ENCODE measurements around the gene ATG7. TPM values are rescaled to one million over a fixed set of nuclear protein-coding genes. Genes with fewer than 3 reads are reported as not detected.
"Not testable (repeated sequence)": the region's sequence is repeated elsewhere in the genome, so short reads cannot be mapped to it uniquely, and the experiment has no call there.

ATG7 gene
- total and polyA plus RNA-seq, 2 experiments from 2014 or later: 22.2 to 22.9 TPM

GRCh38 chr3:11435440-11436165 lies 163.4 kb downstream of the ATG7 start:
- H3K27me3 ChIP-seq: no peaks in the 10 kb centered on the region
- no peak for DNase-seq (ENCODE audit: low read depth in 1 of 2, low spot score in 1 of 2)
- TF ChIP-seq, protein P1, sequence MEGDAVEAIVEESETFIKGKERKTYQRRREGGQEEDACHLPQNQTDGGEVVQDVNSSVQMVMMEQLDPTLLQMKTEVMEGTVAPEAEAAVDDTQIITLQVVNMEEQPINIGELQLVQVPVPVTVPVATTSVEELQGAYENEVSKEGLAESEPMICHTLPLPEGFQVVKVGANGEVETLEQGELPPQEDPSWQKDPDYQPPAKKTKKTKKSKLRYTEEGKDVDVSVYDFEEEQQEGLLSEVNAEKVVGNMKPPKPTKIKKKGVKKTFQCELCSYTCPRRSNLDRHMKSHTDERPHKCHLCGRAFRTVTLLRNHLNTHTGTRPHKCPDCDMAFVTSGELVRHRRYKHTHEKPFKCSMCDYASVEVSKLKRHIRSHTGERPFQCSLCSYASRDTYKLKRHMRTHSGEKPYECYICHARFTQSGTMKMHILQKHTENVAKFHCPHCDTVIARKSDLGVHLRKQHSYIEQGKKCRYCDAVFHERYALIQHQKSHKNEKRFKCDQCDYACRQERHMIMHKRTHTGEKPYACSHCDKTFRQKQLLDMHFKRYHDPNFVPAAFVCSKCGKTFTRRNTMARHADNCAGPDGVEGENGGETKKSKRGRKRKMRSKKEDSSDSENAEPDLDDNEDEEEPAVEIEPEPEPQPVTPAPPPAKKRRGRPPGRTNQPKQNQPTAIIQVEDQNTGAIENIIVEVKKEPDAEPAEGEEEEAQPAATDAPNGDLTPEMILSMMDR (IDR thresholded peaks at IDR 0.05; ENCODE audit: low read depth, low read length): no peak

GRCh38 chr3:11436775-11437174 lies 164.6 kb downstream of the ATG7 start:
- H3K9me3 ChIP-seq (ENCODE audit: low read depth): no peaks in the 10 kb centered on the region
- TF ChIP-seq, protein P1 (IDR thresholded peaks at IDR 0.05; ENCODE audit: low read depth, low read length): no peak
- H3K36me3 ChIP-seq: no peaks in the 10 kb centered on the region
- H3K4me3 ChIP-seq: no peak overlapping the region
- no peak for DNase-seq (ENCODE audit: low read depth in 1 of 2, low spot score in 1 of 2)
- no peaks in the 10 kb centered on the region for H3K27me3 ChIP-seq
- no peak overlapping the region for H3K27ac ChIP-seq
- peaks cover 4% of the 10 kb centered on the region for H3K4me1 ChIP-seq (ENCODE audit: low read depth)

More at GRCh38 chr3:11435440-11436165, 163.4 kb downstream of the ATG7 start:
- H3K4me3 ChIP-seq: no peak overlapping the region
- H3K9me3 ChIP-seq (ENCODE audit: low read depth): no peaks in the 10 kb centered on the region
- peaks cover 4% of the 10 kb centered on the region for H3K4me1 ChIP-seq (ENCODE audit: low read depth)
- H3K27ac ChIP-seq: no peak overlapping the region
- H3K36me3 ChIP-seq: no peaks in the 10 kb centered on the region

DNA sequence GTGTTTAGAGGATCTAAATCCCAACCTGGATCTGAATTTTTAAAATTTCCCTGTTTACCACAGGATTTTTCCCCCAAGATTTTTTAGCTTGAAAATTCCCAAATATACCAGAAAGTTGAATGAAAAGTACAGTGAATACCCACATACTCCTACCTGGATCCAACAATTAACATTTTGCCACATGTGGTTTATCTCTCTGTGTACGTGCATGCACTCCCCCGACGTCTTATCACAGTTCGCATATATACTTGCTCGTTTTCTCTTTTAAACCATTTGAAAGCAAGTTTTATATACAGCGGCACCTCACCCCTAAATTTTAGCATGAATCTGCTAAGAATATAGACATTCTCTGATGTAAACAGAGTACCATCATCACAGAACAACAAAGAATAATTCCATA lies 165.3 kb downstream of the ATG7 start:
- no peak for DNase-seq (ENCODE audit: low read depth in 1 of 2, low spot score in 1 of 2)
- H3K4me3 ChIP-seq: no peak overlapping the region
- TF ChIP-seq, protein P1 (IDR thresholded peaks at IDR 0.05; ENCODE audit: low read depth, low read length): no peak
- no peaks in the 10 kb centered on the region for H3K27me3 ChIP-seq
- H3K4me1 ChIP-seq (ENCODE audit: low read depth): peaks cover 4% of the 10 kb centered on the region
- H3K27ac ChIP-seq: no peak overlapping the region
- no peaks in the 10 kb centered on the region for H3K36me3 ChIP-seq
- H3K9me3 ChIP-seq (ENCODE audit: low read depth): no peaks in the 10 kb centered on the region

DNA sequence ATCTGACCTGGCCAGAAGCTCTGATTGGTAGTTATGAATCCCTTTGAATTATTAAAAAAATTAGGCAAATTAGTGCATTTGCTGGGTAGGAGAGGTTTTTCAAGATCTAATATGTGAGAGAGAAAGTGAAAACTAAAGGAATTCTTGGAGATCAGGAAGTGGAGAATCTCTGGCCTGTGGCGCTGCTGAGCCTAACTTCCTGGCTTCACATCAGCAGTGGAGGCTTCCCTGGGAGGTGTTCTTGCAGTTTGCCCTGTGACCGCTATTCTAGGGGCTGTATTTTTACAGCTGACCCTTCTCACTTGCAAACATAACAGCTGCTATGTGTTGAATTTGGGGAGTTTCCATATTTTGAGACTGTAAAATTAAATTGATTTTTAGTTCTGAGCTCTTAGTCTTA lies 166.4 kb downstream of the ATG7 start:
- Histone ChIP-seq H3K27me3 (no peaks in the 10 kb centered on the region), H3K36me3 (no peaks in the 10 kb centered on the region), H3K27ac (no peak overlapping the region), H3K4me1 (ENCODE audit: low read depth) (peaks cover 4% of the 10 kb centered on the region), H3K4me3 (no peak overlapping the region), H3K9me3 (ENCODE audit: low read depth) (no peaks in the 10 kb centered on the region)
- peak in 1 of 2 donors; percentile 70 for DNase-seq (ENCODE audit: low read depth in 1 of 2, low spot score in 1 of 2)
- TF ChIP-seq, protein P1 (IDR thresholded peaks at IDR 0.05; ENCODE audit: low read depth, low read length): peak; percentile 44

- not testable (repeated sequence) for H3K4me3 ChIP-seq; H3K4me1 ChIP-seq (ENCODE audit: low read depth); H3K27me3 ChIP-seq; H3K9me3 ChIP-seq (ENCODE audit: low read depth); DNase-seq (ENCODE audit: low read depth in 1 of 2, low spot score in 1 of 2); H3K36me3 ChIP-seq; H3K27ac ChIP-seq
These were observed 169.1 kb downstream of the ATG7 start for GRCh38 chr3:11441346-11441745.

DNA sequence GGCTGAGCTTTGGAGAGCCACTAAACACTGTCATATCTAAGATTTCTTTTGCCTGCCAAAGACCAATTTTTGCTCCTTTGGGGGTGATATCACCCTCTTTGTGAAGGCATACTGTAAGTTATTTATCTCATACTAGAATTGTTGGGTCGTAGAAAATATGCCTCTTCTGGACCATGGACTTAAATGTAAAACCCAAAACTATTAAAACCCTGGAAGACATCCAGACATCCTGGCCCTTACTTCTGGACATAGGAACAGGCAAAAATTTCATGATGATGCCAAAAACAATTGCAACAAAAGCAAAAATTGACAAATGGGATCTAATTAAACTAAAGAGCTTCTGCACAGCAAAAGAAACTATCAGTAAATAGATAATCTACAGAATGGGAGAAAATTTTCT lies 172.2 kb downstream of the ATG7 start:
- Histone ChIP-seq H3K4me3 (no peak overlapping the region), H3K27me3 (no peaks in the 10 kb centered on the region), H3K4me1 (ENCODE audit: low read depth) (no peaks in the 10 kb centered on the region), H3K9me3 (ENCODE audit: low read depth) (no peaks in the 10 kb centered on the region), H3K27ac (no peak overlapping the region), H3K36me3 (no peaks in the 10 kb centered on the region)
- DNase-seq (ENCODE audit: low read depth in 1 of 2, low spot score in 1 of 2): no peak
- TF ChIP-seq, protein P1 (IDR thresholded peaks at IDR 0.05; ENCODE audit: low read depth, low read length): no peak

GRCh38 chr3:11445193-11445592 lies 173.0 kb downstream of the ATG7 start:
- not testable (repeated sequence) for H3K9me3 ChIP-seq (ENCODE audit: low read depth); H3K4me3 ChIP-seq; DNase-seq (ENCODE audit: low read depth in 1 of 2, low spot score in 1 of 2); H3K27ac ChIP-seq; H3K36me3 ChIP-seq; H3K4me1 ChIP-seq (ENCODE audit: low read depth); H3K27me3 ChIP-seq

Measured in cardiac muscle cell (in vitro differentiated cells and primary cell).